VCaP (cell line): ENCODE results near the gene ABI3BP.

Experiments
- H3K27ac ChIP-seq: fragments of 450-650 bp; 2 replicates; pipeline ENCODE4 v1.5.1; 2017
- CTCF ChIP-seq: fragments of 450-650 bp; conservative IDR thresholded peaks from 2 replicates; pipeline ENCODE4 v1.5.1; 2017; ENCODE audit warnings: mild to moderate bottlenecking, moderate library complexity

The ABI3BP gene

DNA sequence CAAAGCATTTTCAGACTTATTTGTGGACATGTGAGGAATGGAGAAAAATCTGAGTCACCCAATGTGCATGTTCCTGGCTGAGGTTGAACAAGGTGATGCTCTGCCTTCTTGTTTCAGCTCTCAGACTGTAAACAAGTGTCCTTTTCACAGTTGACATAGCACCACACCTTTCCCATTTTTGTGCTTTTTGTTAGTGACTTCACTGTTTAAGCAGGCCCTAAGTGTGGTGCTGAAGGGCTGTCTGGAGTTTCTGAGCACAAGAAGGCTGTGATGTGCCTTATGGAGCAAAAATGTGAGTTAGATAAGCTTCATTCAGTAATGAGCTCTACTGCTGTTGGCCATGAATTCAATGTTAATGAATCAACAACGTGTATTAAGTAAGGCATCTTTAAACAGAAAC lies 20.4 kb downstream of the ABI3BP start:
- H3K27ac ChIP-seq, result no peak overlapping the region
- TF ChIP-seq CTCF, result no peak

DNA sequence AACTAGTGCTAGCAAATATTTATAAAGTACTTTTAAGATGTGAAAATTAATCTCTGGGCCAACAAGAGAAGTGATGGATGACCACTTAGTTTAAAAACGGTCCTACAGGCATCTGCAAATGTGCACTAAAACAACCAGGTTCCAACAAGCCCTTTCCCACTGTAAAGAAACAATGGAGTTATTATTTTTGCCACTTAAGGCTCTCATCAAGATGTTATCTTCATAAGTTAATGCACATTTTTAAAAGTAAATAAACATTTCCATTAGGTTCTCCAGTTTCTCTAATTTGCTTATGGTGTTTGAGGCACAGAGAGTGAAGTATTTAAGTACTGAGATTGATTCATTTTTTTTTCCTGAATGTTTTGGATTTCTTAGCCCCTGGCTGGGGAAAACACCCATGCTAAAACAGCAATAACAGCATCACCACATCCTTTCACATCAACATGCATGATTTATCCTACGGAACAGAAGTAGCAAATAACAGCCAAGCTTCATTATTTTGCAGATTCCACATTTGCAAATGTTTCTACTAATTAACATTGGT lies 20.8 kb downstream of the ABI3BP start:
- TF ChIP-seq CTCF, result no peak
- H3K27ac ChIP-seq, result no peak overlapping the region

GRCh38 chr3:100971798-100972197 lies 21.4 kb downstream of the ABI3BP start:
- H3K27ac ChIP-seq, result no peak overlapping the region
- TF ChIP-seq CTCF, result no peak

DNA sequence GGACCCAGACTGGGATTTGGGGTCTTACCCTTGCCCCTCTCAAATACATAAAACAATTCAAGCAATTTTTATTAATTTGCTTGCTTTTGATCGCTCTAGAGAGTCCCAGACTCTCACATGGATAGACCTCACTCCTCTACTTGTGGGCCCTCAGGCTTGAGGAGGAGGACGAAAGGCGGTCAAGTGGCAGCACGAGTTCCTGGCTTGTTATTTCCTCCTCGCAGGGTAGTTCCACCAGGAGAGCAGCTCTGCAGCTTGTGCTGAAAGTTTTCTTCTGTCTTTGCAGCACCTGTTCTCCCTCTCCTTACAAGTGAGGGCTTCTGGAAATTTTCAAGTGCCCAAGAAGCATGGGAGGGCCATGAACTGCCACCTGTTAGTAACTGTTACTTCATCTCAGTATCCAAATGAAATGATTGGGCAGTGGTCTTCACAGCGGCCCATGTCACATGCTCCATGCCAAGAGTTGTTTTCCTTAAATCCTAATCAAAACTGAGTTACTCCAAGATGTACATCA lies 22.7 kb downstream of the ABI3BP start:
- TF ChIP-seq CTCF, result no peak
- H3K27ac ChIP-seq, result no peak overlapping the region

DNA sequence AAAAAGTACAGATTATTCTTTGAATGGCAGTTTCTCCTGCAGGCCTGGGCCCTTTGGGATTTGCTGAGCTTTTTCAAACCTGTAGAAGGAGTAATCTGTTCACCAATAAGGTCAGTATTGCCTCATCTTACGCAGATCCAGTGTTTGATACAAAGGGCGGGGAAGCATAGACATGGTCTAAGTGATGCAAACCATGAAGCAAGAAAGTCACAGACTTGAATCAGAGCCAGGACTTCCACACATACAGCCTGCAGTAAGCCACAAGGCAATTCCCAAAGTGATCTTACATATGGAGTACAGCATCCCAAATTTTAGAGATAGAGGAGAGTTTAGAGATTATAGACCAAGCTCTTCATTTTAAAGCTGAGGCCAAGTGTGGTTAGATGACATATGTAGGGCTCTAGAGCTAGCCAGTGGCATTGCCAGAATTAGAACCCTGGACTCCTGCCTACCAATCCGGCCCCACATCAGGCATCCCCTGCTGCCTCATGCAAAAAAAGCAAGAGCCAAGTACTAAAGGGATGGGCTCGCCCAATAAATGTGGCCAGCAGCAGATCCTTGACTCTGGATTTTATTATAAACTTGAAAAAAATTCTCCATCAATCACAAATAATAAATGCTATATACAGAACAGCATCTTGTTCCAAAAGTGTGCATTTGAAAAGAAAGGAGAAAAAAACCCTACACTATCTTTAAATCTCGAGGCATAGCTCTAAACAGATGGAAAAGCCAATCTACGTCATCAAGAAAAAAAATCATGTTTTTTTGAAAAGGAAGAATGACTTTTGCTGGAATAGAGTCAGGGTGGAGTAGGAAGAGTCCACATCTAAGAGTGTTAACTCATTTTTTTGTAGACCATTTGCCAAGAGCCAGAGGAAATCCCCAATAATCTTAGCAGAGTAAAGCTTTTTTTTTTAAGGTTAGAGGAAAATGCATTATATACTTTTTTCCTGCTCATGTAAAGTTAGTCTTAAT lies 24.0 kb downstream of the ABI3BP start:
- H3K27ac ChIP-seq, result no peak overlapping the region
- TF ChIP-seq CTCF, result no peak

DNA sequence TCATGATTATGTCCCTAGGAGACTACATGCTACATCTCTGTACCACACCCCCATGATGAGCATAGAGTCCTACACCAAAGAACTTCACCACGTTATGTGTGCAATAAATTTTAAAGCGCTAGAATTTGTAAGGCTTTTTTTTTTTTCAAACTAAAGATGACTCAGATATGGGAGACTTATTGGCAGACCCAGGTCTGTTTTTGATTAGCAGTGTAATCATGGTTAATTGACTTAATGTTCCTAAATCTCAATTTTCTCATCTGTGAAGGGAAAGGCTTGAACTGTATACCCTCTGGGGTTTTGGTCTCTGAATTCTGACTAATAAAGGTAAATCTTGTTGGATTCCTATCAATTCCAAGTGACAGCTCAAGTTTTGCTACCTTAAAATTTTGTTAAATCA lies 26.4 kb downstream of the ABI3BP start:
- no peak for TF ChIP-seq CTCF
- H3K27ac ChIP-seq, result no peak overlapping the region

DNA sequence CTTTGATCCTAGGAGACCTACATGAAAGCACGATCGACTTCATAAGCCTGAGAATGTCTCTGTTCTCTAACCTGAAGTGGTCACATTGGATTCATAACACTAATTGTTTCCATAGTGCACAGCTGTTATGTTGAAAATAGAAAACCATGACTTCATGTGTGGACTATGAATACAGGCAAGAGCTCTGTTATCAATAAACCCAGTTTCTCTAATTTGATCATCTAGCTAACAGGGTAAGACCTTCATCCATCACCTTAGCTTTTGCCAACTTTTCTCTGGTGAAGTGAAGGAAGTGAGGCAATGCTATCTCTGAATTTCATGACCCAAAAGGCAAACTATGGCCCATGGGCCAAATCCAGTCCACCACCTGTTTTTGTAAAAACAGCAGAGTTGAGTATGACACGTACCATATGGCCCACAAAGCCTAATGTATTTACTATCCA lies 27.2 kb downstream of the ABI3BP start:
- TF ChIP-seq CTCF, result no peak
- no peak overlapping the region for H3K27ac ChIP-seq
